Pons (tissue), 1 donor: ENCODE measurements around the gene CD109.

Experiments used
- DNase-seq: peaks from one replicate; pipeline ENCODE4 v3.0.0-alpha.2; 2016; ENCODE audit warnings: low spot score

Gene CD109

GRCh38 chr6:73858376-73858775 is 162.4 kb downstream of the CD109 start:
- no peak for DNase-seq

- DNase-seq, result no peak
Observed at GRCh38 chr6:73860303-73860702, 164.3 kb downstream of the CD109 start.

- DNase-seq, result no peak
Observed at GRCh38 chr6:73866305-73866704, 170.3 kb downstream of the CD109 start.

DNA sequence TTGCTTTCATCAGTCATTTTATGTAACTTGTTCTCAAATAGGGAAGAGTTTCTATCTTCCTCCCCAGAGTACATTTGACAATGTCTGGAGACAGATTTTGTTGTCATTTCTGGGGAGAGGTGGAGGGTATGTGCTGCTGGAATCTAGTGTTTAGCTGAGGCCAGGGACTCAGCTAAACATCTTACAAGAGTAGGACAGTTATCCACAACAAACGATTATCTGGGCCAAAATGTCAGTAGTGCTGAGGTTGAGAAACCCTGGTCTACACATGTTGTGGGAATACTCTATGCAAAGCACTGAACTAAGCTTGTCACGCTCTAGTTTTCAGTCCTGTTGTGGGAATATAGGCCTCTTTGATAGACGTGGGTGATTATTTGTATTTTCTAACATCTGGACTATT is 171.4 kb downstream of the CD109 start:
- DNase-seq, result no peak

- DNase-seq, result no peak
Observed at GRCh38 chr6:73870907-73871306, 174.9 kb downstream of the CD109 start.

GRCh38 chr6:73873081-73873480 is 177.1 kb downstream of the CD109 start:
- DNase-seq, result no peak
